Lower leg skin (tissue), 4 donors: ENCODE measurements around the gene NHERF1. TPM values are rescaled to one million over a fixed set of nuclear protein-coding genes. Genes with fewer than 3 reads are reported as not detected.

Experiments used
- DNase-seq, 2 donors: peaks; one replicate each; pipeline ENCODE4 v3.0.0-alpha.2; 2019; ENCODE audit warnings: low spot score in 2 of 2
- H3K4me3 ChIP-seq: fragments of 200-600 bp; sonication (generic); 2 replicates; pipeline ENCODE4 v1.5.1; 2017; ENCODE audit warnings: mild to moderate bottlenecking, low read depth; ENCODE audit not compliant: poor library complexity, severe bottlenecking
- CTCF ChIP-seq, 3 donors: fragments of 450-650 bp; IDR thresholded peaks; one replicate each; pipeline ENCODE4 v1.5.1; 2016; ENCODE audit warnings: antibody characterized with exemption in 3 of 3, mild to moderate bottlenecking in 3 of 3, moderate library complexity in 2 of 3
- POLR2A ChIP-seq, 2 donors: fragments of 450-650 bp; IDR thresholded peaks; one replicate each; pipeline ENCODE4 v1.6.1; 2016 to 2017; ENCODE audit warnings: antibody characterized with exemption in 2 of 2, mild to moderate bottlenecking in 1 of 2, moderate library complexity in 1 of 2
- WGBS, 2 donors: methylation state at CpG; one replicate each; pipeline ENCODE4 v1.1.5; 2018; 5-methylcytosine and 5-hydroxymethylcytosine counted together
- intact Hi-C: fragments of 100-400 bp; cut with DNase I; formaldehyde crosslinking; loops from one replicate; pipeline ENCODE4 v1.15.0; 2023; ENCODE audit warnings: low total_unique reads
- total RNA-seq, 4 donors: library from RNA; depleted of rRNA; stranded (reverse); fragments of >200 nt; gene quantifications; one replicate each; pipeline ENCODE4 v1.1.0, GENCODE V29; 2016

NHERF1 gene
- total RNA-seq, 4 donors from 2014 or later = 47.6 to 67.7 (median 58.6) TPM

- TF ChIP-seq POLR2A (IDR thresholded peaks at IDR 0.05) (no peak), CTCF (IDR thresholded peaks at IDR 0.05) (no peak)
- WGBS, 2 donors = 81 to 87% methylated on average over 7 of the region's 7 CpGs
- no peak for DNase-seq
- H3K4me3 ChIP-seq = no peak overlapping the region
- intact Hi-C loops = no loop called here
These were observed 4.5 kb downstream of the NHERF1 start for GRCh38 chr17:74752822-74753401.

GRCh38 chr17:74754832-74755231 lies 6.4 kb downstream of the NHERF1 start:
- intact Hi-C loops = no loop called here
- H3K4me3 ChIP-seq = no peak overlapping the region
- TF ChIP-seq CTCF (IDR thresholded peaks at IDR 0.05) (no peak), POLR2A (IDR thresholded peaks at IDR 0.05) (no peak)
- DNase-seq = no peak
- 82 to 97% methylated on average over 3 of the region's 3 CpGs for WGBS, 2 donors

GRCh38 chr17:74755533-74755932 lies 7.1 kb downstream of the NHERF1 start:
- no peak for TF ChIP-seq CTCF (IDR thresholded peaks at IDR 0.05)
- no peak for TF ChIP-seq POLR2A (IDR thresholded peaks at IDR 0.05)
- WGBS, 2 donors = 93 to 95% methylated on average over 8 of the region's 8 CpGs

GRCh38 chr17:74756891-74757290 lies 8.5 kb downstream of the NHERF1 start:
- TF ChIP-seq CTCF (IDR thresholded peaks at IDR 0.05) = no peak
- TF ChIP-seq POLR2A (IDR thresholded peaks at IDR 0.05) = no peak
- no peak for DNase-seq
- no peak overlapping the region for H3K4me3 ChIP-seq
- 40 to 47% methylated on average over 3 of the region's 3 CpGs for WGBS, 2 donors
- intact Hi-C loops = no loop called here

More at GRCh38 chr17:74755533-74755932, 7.1 kb downstream of the NHERF1 start:
- intact Hi-C loops = no loop called here
- H3K4me3 ChIP-seq = no peak overlapping the region
- DNase-seq = no peak

- intact Hi-C loops = no loop called here
These were observed 9.1 kb downstream of the NHERF1 start for GRCh38 chr17:74757502-74757901.

More at GRCh38 chr17:74757502-74757901, 9.1 kb downstream of the NHERF1 start:
- TF ChIP-seq CTCF (IDR thresholded peaks at IDR 0.05) = no peak
- TF ChIP-seq POLR2A (IDR thresholded peaks at IDR 0.05) = no peak
- H3K4me3 ChIP-seq = no peak overlapping the region
- WGBS, 2 donors = 44 to 48% methylated on average over 3 of the region's 3 CpGs
- DNase-seq = no peak
